ENCODE data around the gene PPT2.

- TF ChIP-seq POLR2AphosphoS5 (IDR thresholded peaks at IDR 0.05): no peak
- TF ChIP-seq CTCF (IDR thresholded peaks at IDR 0.05): no peak
- TF ChIP-seq POLR2A (IDR thresholded peaks at IDR 0.05): no peak
- TF ChIP-seq EP300 (IDR thresholded peaks at IDR 0.05): no peak
Measured at GRCh38 chr6:32132110-32132509, 21.8 kb upstream of the PPT2 start.

All from suprapubic skin (tissue), 4 donors.